GM18867 (cell line): ENCODE results near the gene RPS19.

ENCODE experiments used
- ATAC-seq: cut with Tn5 transposase; IDR thresholded peaks from one replicate; pipeline ENCODE4 v1.9.1; 2021; ENCODE audit warnings: mild to moderate bottlenecking, moderate library complexity; ENCODE audit not compliant: unreplicated experiment

Gene RPS19

GRCh38 chr19:41897181-41897580, 37.1 kb downstream of the RPS19 start:
- ATAC-seq = no peak

- no peak for ATAC-seq
These were observed 37.8 kb downstream of the RPS19 start for GRCh38 chr19:41897820-41898219.

- no peak for ATAC-seq
These were observed 38.2 kb downstream of the RPS19 start for GRCh38 chr19:41898235-41898634.

- no peak for ATAC-seq
These were observed 41.8 kb downstream of the RPS19 start for GRCh38 chr19:41901707-41902360.

GRCh38 chr19:41902594-41902993, 42.5 kb downstream of the RPS19 start:
- no peak for ATAC-seq

GRCh38 chr19:41903193-41903953, 43.3 kb downstream of the RPS19 start:
- ATAC-seq = no peak

GRCh38 chr19:41904118-41904870, 44.2 kb downstream of the RPS19 start:
- ATAC-seq = no peak

GRCh38 chr19:41905273-41906002, 45.4 kb downstream of the RPS19 start:
- ATAC-seq = no peak

GRCh38 chr19:41906271-41906670, 46.2 kb downstream of the RPS19 start:
- ATAC-seq = no peak

GRCh38 chr19:41906916-41907680, 47.0 kb downstream of the RPS19 start:
- no peak for ATAC-seq

- ATAC-seq = no peak
These were observed 48.0 kb downstream of the RPS19 start for GRCh38 chr19:41907994-41908615.

- ATAC-seq = no peak
These were observed 48.8 kb downstream of the RPS19 start for GRCh38 chr19:41908724-41909464.

- no peak for ATAC-seq
These were observed 49.7 kb downstream of the RPS19 start for GRCh38 chr19:41909706-41910105.

- no peak for ATAC-seq
These were observed 50.4 kb downstream of the RPS19 start for GRCh38 chr19:41910240-41910991.

GRCh38 chr19:41910992-41911888, 51.2 kb downstream of the RPS19 start:
- ATAC-seq = no peak

- ATAC-seq = no peak
These were observed 52.1 kb downstream of the RPS19 start for GRCh38 chr19:41911889-41912731.
